Measurements from ENCODE around the gene TAF1C. TPM values are rescaled to one million over a fixed set of nuclear protein-coding genes. Genes with fewer than 3 reads are reported as not detected.

TAF1C gene
- total and polyA plus RNA-seq, 2 experiments from 2014 or later = 37.2 to 57.4 TPM

DNA sequence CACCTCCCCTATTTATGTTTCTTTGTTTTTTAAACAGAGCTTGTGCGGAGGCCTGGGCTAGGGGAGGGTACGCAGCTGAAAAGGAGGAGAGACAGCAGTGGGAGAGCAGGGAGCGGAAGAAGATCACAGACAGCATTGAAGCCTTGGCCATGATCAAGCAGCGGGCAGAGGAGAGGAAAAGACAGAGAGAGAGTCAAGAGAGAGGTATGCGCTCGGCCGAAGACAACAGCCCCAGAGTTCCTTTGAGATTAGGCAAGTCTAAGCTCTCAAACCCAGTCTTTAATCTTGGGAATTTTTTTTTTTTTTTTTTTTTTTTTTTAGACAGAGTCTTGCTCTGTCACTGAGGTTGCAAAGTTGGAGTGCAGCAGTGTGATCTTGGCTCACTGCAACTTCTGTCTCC is 21.1 kb downstream of the TAF1C start:
- H3K4me3 Mint-ChIP-seq = no peak overlapping the region
- Histone ChIP-seq H3K27ac (ENCODE audit: low read depth) (no peak overlapping the region), H3K4me2 (no peak overlapping the region), H3K27me3 (ENCODE audit: insufficient read depth) (no peaks in the 10 kb centered on the region), H3K9me2 (ENCODE audit: insufficient read depth) (no peaks in the 10 kb centered on the region), H4K20me1 (replicated peaks; ENCODE audit: insufficient read depth) (no peaks in the 10 kb centered on the region), H2AFZ (no peak overlapping the region), H3K4me3 (no peak overlapping the region), H3K4me1 (ENCODE audit: insufficient read depth) (peaks cover 8% of the 10 kb centered on the region), H3F3A (replicated peaks; ENCODE audit: low read depth) (no peaks in the 10 kb centered on the region), H3K36me3 (ENCODE audit: insufficient read depth) (no peaks in the 10 kb centered on the region), H3K79me2 (replicated peaks; ENCODE audit: insufficient read depth) (no peaks in the 10 kb centered on the region)
- TF ChIP-seq STAT1 (IDR thresholded peaks at IDR 0.05; ENCODE audit: unreplicated experiment) = no peak
- TF ChIP-seq POLR2AphosphoS5 (IDR thresholded peaks at IDR 0.05; ENCODE audit: low read depth) = no peak
- TF ChIP-seq CREB1 (CRISPR knock-in tag; IDR thresholded peaks at IDR 0.05; ENCODE audit: low read depth) = no peak
- TF ChIP-seq, protein P1, sequence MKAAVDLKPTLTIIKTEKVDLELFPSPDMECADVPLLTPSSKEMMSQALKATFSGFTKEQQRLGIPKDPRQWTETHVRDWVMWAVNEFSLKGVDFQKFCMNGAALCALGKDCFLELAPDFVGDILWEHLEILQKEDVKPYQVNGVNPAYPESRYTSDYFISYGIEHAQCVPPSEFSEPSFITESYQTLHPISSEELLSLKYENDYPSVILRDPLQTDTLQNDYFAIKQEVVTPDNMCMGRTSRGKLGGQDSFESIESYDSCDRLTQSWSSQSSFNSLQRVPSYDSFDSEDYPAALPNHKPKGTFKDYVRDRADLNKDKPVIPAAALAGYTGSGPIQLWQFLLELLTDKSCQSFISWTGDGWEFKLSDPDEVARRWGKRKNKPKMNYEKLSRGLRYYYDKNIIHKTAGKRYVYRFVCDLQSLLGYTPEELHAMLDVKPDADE (IDR thresholded peaks at IDR 0.05) = no peak
- no peak for TF ChIP-seq JUNB (IDR thresholded peaks at IDR 0.05; ENCODE audit: unreplicated experiment)
- TF ChIP-seq, protein P2, sequence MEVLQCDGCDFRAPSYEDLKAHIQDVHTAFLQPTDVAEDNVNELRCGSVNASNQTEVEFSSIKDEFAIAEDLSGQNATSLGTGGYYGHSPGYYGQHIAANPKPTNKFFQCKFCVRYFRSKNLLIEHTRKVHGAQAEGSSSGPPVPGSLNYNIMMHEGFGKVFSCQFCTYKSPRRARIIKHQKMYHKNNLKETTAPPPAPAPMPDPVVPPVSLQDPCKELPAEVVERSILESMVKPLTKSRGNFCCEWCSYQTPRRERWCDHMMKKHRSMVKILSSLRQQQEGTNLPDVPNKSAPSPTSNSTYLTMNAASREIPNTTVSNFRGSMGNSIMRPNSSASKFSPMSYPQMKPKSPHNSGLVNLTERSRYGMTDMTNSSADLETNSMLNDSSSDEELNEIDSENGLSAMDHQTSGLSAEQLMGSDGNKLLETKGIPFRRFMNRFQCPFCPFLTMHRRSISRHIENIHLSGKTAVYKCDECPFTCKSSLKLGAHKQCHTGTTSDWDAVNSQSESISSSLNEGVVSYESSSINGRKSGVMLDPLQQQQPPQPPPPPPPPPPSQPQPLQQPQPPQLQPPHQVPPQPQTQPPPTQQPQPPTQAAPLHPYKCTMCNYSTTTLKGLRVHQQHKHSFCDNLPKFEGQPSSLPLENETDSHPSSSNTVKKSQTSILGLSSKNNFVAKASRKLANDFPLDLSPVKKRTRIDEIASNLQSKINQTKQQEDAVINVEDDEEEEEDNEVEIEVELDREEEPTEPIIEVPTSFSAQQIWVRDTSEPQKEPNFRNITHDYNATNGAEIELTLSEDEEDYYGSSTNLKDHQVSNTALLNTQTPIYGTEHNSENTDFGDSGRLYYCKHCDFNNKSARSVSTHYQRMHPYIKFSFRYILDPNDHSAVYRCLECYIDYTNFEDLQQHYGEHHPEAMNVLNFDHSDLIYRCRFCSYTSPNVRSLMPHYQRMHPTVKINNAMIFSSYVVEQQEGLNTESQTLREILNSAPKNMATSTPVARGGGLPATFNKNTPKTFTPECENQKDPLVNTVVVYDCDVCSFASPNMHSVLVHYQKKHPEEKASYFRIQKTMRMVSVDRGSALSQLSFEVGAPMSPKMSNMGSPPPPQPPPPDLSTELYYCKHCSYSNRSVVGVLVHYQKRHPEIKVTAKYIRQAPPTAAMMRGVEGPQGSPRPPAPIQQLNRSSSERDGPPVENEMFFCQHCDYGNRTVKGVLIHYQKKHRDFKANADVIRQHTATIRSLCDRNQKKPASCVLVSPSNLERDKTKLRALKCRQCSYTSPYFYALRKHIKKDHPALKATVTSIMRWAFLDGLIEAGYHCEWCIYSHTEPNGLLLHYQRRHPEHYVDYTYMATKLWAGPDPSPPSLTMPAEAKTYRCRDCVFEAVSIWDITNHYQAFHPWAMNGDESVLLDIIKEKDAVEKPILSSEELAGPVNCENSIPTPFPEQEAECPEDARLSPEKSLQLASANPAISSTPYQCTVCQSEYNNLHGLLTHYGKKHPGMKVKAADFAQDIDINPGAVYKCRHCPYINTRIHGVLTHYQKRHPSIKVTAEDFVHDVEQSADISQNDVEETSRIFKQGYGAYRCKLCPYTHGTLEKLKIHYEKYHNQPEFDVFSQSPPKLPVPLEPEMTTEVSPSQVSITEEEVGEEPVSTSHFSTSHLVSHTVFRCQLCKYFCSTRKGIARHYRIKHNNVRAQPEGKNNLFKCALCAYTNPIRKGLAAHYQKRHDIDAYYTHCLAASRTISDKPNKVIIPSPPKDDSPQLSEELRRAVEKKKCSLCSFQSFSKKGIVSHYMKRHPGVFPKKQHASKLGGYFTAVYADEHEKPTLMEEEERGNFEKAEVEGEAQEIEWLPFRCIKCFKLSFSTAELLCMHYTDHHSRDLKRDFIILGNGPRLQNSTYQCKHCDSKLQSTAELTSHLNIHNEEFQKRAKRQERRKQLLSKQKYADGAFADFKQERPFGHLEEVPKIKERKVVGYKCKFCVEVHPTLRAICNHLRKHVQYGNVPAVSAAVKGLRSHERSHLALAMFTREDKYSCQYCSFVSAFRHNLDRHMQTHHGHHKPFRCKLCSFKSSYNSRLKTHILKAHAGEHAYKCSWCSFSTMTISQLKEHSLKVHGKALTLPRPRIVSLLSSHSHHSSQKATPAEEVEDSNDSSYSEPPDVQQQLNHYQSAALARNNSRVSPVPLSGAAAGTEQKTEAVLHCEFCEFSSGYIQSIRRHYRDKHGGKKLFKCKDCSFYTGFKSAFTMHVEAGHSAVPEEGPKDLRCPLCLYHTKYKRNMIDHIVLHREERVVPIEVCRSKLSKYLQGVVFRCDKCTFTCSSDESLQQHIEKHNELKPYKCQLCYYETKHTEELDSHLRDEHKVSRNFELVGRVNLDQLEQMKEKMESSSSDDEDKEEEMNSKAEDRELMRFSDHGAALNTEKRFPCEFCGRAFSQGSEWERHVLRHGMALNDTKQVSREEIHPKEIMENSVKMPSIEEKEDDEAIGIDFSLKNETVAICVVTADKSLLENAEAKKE (CRISPR knock-in tag; IDR thresholded peaks at IDR 0.05) = no peak
- DNase-seq (ENCODE audit: low spot score) = no peak
- H3K36me3 Mint-ChIP-seq (ENCODE audit: low read depth) = no peaks in the 10 kb centered on the region; the same call in 2 of the 3 replicates
- H3K27me3 Mint-ChIP-seq (ENCODE audit: insufficient read depth, low read depth, poor library complexity) = peaks cover 3% of the 10 kb centered on the region
- peaks cover 2% of the 10 kb centered on the region; the same call in 1 of the 3 replicates for H3K4me1 Mint-ChIP-seq
- ATAC-seq = no peak
- 0 out of 3 replicates have a peak, but pooled peaks cover 2% of the 10 kb centered on the region for H3K9me3 Mint-ChIP-seq
- H3K27ac Mint-ChIP-seq = no peak overlapping the region

All from GM23338 (cell line).